Loucy (cell line): Measurements from ENCODE around the gene C4A.

Experiments
- H2AFZ ChIP-seq: fragments of 200-600 bp; sonication (generic); 2 replicates; pipeline ENCODE4 v1.6.0; 2016; ENCODE audit warnings: antibody characterized with exemption, mild to moderate bottlenecking, low read length, moderate library complexity
- H3F3A ChIP-seq: fragments of 200-600 bp; 2 replicates; pipeline ENCODE4 v1.6.0; 2016; ENCODE audit warnings: antibody characterized with exemption, low read depth, mild to moderate bottlenecking
- H3K27me3 ChIP-seq: fragments of 200-600 bp; sonication (generic); 2 replicates; pipeline ENCODE4 v1.6.1; 2014; ENCODE audit warnings: low read length, mild to moderate bottlenecking; ENCODE audit not compliant: insufficient read depth, poor library complexity, severe bottlenecking
- H3K36me3 ChIP-seq: fragments of 200-600 bp; sonication (generic); 2 replicates; pipeline ENCODE4 v1.6.1; 2016; ENCODE audit warnings: low read length; ENCODE audit not compliant: insufficient read depth
- H3K4me1 ChIP-seq: fragments of 200-600 bp; sonication (generic); 2 replicates; pipeline ENCODE4 v1.5.1; 2014; ENCODE audit warnings: low read length, mild to moderate bottlenecking; ENCODE audit not compliant: insufficient read depth, poor library complexity, severe bottlenecking
- H3K4me2 ChIP-seq: fragments of 200-600 bp; sonication (generic); 2 replicates; pipeline ENCODE4 v1.6.0; 2014; ENCODE audit warnings: antibody characterized with exemption, low read length, low read depth, mild to moderate bottlenecking; ENCODE audit not compliant: poor library complexity, severe bottlenecking
- H3K4me3 ChIP-seq: fragments of 200-600 bp; sonication (generic); 2 replicates; pipeline ENCODE4 v1.5.1; 2014; ENCODE audit warnings: low read length, mild to moderate bottlenecking, mixed read lengths; ENCODE audit not compliant: poor library complexity, severe bottlenecking
- H3K79me2 ChIP-seq: fragments of 200-600 bp; sonication (generic); 2 replicates; pipeline ENCODE4 v1.6.1; 2014; ENCODE audit warnings: low read length; ENCODE audit not compliant: insufficient read depth
- H3K9ac ChIP-seq: fragments of 200-600 bp; sonication (generic); 2 replicates; pipeline ENCODE4 v1.6.0; 2014; ENCODE audit warnings: mild to moderate bottlenecking, low read depth, low read length, moderate library complexity; ENCODE audit not compliant: poor library complexity, severe bottlenecking
- H3K9me2 ChIP-seq: fragments of 200-600 bp; sonication (generic); replicated peaks from 2 replicates; pipeline ENCODE4 v1.6.1; 2016; ENCODE audit warnings: low read depth, low read length, mixed read lengths
- H3K9me3 ChIP-seq: fragments of 200-600 bp; sonication (generic); 2 replicates; pipeline ENCODE4 v1.6.1; 2014; ENCODE audit warnings: mild to moderate bottlenecking, antibody characterized with exemption, low read length, low read depth; ENCODE audit not compliant: insufficient read depth
- H4K20me1 ChIP-seq: fragments of 200-600 bp; sonication (generic); 2 replicates; pipeline ENCODE4 v1.6.0; 2014; ENCODE audit warnings: antibody characterized with exemption, low read length, mild to moderate bottlenecking; ENCODE audit not compliant: insufficient read depth, poor library complexity, severe bottlenecking
- EZH2phosphoT487 ChIP-seq: fragments of 200-600 bp; IDR thresholded peaks from 2 replicates; pipeline ENCODE4 v1.6.1; 2018; ENCODE audit warnings: antibody characterized with exemption, mild to moderate bottlenecking, moderate library complexity, borderline replicate concordance
- TF ChIP-seq, protein P1 (sequence below): fragments of 200-600 bp; sonication (generic); conservative IDR thresholded peaks from 2 replicates; pipeline ENCODE4 v1.5.1; 2014; ENCODE audit warnings: mild to moderate bottlenecking, antibody characterized with exemption, low read length

C4A gene

DNA sequence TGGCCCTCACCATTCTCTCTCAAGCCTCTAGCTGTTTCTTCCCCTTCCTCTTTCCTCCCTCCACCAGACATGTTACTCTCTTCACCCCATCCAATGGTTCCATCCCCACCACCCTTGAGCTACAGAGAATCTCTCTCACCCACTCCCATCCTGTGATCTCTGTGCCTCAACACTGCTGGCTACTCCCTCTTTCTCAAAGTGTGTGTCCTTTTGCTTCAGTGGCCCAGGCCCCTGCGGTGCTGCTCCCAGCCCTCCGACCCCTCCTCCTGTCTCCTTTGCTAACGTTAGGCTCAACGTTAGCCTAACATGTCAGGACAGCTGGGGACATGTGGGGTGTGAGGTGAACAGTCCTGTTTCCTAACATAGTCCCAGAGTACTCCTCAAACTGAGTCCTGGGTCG, 29.0 kb upstream of the C4A start:
- Histone ChIP-seq H3K9me2 (no peaks in the 10 kb centered on the region), H3F3A (no peaks in the 10 kb centered on the region), H4K20me1 (no peaks in the 10 kb centered on the region), H3K9ac (no peak overlapping the region), H3K36me3 (peaks cover 33% of the 10 kb centered on the region; the same call in 1 of the 2 replicates), H3K4me3 (no peak overlapping the region), H3K4me2 (no peak overlapping the region), H3K9me3 (no peaks in the 10 kb centered on the region), H3K27me3 (no peaks in the 10 kb centered on the region), H2AFZ (no peak overlapping the region), H3K79me2 (peaks cover 16% of the 10 kb centered on the region), H3K4me1 (peaks cover 7% of the 10 kb centered on the region)
- no peak for TF ChIP-seq EZH2phosphoT487
- TF ChIP-seq, protein P1, sequence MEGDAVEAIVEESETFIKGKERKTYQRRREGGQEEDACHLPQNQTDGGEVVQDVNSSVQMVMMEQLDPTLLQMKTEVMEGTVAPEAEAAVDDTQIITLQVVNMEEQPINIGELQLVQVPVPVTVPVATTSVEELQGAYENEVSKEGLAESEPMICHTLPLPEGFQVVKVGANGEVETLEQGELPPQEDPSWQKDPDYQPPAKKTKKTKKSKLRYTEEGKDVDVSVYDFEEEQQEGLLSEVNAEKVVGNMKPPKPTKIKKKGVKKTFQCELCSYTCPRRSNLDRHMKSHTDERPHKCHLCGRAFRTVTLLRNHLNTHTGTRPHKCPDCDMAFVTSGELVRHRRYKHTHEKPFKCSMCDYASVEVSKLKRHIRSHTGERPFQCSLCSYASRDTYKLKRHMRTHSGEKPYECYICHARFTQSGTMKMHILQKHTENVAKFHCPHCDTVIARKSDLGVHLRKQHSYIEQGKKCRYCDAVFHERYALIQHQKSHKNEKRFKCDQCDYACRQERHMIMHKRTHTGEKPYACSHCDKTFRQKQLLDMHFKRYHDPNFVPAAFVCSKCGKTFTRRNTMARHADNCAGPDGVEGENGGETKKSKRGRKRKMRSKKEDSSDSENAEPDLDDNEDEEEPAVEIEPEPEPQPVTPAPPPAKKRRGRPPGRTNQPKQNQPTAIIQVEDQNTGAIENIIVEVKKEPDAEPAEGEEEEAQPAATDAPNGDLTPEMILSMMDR = no peak

DNA sequence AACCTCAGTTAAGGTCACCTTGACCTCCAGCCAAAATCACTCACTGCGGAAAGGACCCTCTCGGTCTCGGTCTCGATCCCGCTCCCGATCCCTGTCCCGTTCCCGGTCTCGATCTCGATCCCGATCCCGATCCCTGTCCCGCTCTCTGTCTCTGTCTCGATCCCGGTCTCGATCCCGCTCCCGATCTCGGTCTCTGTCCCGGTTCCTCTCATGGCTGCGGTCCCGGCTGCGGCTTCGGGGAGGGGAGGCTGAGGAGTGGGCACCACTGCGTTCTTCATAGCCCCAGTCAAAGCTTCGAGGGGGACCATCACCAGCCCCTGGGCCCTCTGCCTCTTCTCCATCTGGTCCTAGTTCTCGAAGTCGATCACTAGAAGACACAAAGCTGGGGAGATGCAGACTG, 27.3 kb upstream of the C4A start:
- Histone ChIP-seq H3K36me3 (peaks cover 33% of the 10 kb centered on the region; the same call in 1 of the 2 replicates), H3K9me2 (no peaks in the 10 kb centered on the region), H3K4me2 (no peak overlapping the region), H3K79me2 (peaks cover 29% of the 10 kb centered on the region), H3K4me3 (no peak overlapping the region), H3K4me1 (peaks cover 16% of the 10 kb centered on the region), H3K27me3 (no peaks in the 10 kb centered on the region), H2AFZ (no peak overlapping the region), H3K9me3 (no peaks in the 10 kb centered on the region), H3F3A (no peaks in the 10 kb centered on the region), H4K20me1 (no peaks in the 10 kb centered on the region), H3K9ac (no peak overlapping the region)
- no peak for TF ChIP-seq EZH2phosphoT487
- TF ChIP-seq, protein P1 = no peak

DNA sequence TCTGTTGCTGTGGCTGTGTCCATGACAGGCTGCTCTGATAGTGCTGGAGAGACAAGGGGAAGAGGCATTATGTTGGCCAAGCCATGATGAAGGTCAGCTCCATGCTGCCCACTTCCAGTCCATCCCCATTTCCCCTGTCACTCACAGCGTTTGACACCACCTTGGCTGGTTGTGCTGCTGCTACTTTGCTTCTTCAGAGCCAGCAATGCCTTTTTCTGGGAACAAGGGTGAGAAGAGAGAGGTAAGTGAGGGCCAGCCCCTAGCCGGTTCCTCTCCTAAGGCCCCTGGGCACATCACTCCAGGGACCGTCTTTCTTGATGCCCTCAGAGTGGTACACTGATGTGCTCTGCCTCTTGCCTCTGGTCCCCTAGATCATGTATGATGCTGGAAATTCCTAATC, 25.1 kb upstream of the C4A start:
- Histone ChIP-seq H3F3A (no peaks in the 10 kb centered on the region), H3K4me2 (no peak overlapping the region), H3K79me2 (peaks cover 39% of the 10 kb centered on the region), H3K9me3 (no peaks in the 10 kb centered on the region), H3K27me3 (no peaks in the 10 kb centered on the region), H3K4me1 (peaks cover 28% of the 10 kb centered on the region), H2AFZ (no peak overlapping the region), H3K9ac (no peak overlapping the region), H4K20me1 (no peaks in the 10 kb centered on the region), H3K4me3 (no peak overlapping the region), H3K36me3 (peaks cover 28% of the 10 kb centered on the region; the same call in 1 of the 2 replicates), H3K9me2 (no peaks in the 10 kb centered on the region)
- TF ChIP-seq, protein P1 = no peak
- TF ChIP-seq EZH2phosphoT487 = no peak
